H1 (cell line): ENCODE measurements around the gene TRAPPC2L. TPM values are rescaled to one million over a fixed set of nuclear protein-coding genes. Genes with fewer than 3 reads are reported as not detected.

Source experiments
- GABPA ChIP-seq: IDR thresholded peaks from 2 replicates; pipeline ENCODE4 v1.6.1; 2011; ENCODE audit warnings: mild to moderate bottlenecking, low read length, moderate library complexity, borderline replicate concordance; ENCODE audit not compliant: insufficient read depth
- RAD21 ChIP-seq, 2 experiments: IDR thresholded peaks in 1 of 2; conservative IDR thresholded peaks in 1 of 2; 2 replicates each; pipeline ENCODE4 v1.6.1; 2011; ENCODE audit warnings: low read depth in 2 of 2, low read length in 2 of 2, improper control_type of control experiment in 1 of 2, inconsistent platforms in 1 of 2, mild to moderate bottlenecking in 1 of 2, moderate library complexity in 1 of 2
- polyA plus RNA-seq, 7 experiments: library from polyadenylated mRNA; depleted of rRNA in 3 of 7; stranded (reverse) in 5 of 7; unstranded in 2 of 7; fragments of >200 nt in 5 of 7; fragments of 200-250 nt in 2 of 7; gene quantifications; 1 replicate in 5 of 7; 2 replicates in 1 of 7; 4 replicates in 1 of 7; pipeline versions ENCODE4 v1.2.1 to v1.2.3, GENCODE V29; 2011 to 2013; ENCODE audit warnings: missing spikeins in 2 of 7, mixed read lengths in 2 of 7
- total RNA-seq: library from RNA; stranded (reverse); fragmentation: NEBNext Ultra II Directional; extraction: Animal tissue kit (Norgen Biotek cat#: 25700); gene quantifications from 2 replicates; pipeline ENCODE4 v1.2.1, GENCODE V29; 2021

TRAPPC2L gene
- total and polyA plus RNA-seq, 2 of the 8 experiments (the other 6 are each of a cell fraction or from before 2014, with no cell fraction given), result 98.7 to 133 TPM

DNA sequence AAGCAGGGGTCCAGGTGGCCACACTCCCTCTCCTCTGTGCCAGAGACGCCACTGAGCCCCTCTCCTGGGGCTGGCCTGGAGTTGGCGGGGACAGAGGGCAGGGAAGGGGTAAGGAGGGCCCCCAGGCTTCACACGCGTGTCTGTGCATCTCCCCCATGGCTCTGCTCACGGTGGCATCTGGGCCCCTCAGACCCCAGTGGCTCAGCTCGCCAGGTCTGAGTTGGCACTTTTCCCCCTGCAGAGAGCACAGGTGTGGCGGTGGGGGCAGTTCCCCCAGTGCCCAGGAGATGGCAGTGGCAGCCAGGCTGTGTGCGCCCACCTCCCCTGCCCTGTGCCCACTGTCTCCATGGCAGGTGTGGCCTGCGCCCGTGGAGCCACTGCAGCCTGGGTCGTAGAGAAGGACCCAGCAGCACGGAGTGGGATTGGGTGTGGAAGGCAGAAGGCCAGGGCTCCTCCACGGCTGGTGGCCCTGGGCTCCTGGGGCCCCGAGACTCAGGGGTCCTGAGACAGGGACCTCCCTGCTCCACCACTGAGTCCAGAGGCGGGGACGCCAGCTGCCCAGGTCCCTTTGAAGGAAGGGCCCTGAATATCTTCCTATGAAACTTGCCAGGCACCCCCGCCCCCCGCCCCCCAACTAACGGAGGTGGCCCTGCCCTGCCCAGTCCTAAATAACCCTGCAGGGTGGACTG, 40.9 kb upstream of the TRAPPC2L start (continued):
- TF ChIP-seq RAD21 (IDR thresholded peaks at IDR 0.05 in 1 of 2, conservative IDR thresholded peaks at IDR 0.05 in 1 of 2; ENCODE audit: low read depth in 2 of 2, low read length in 2 of 2) (peak; percentile 92), GABPA (peak; percentile 78; the same call in 1 of the 2 replicates)
